Right lobe of liver (tissue), 6 donors: ENCODE measurements around the gene TXNDC8. TPM values are rescaled to one million over a fixed set of nuclear protein-coding genes. Genes with fewer than 3 reads are reported as not detected.
A peak's percentile ranks its signal among the peaks of the same experiment; 100 is the strongest.
"Not testable (repeated sequence)": the region's sequence is repeated elsewhere in the genome, so short reads cannot be mapped to it uniquely, and the experiment has no call there.

Experiments used
- ATAC-seq, 4 donors: fragments of 200-7000 bp; cut with Tn5 transposase; one replicate each; pipeline ENCODE4 v1.9.1; 2020; ENCODE audit warnings: mild to moderate bottlenecking in 4 of 4, moderate library complexity in 4 of 4
- DNase-seq, 3 donors: peaks; one replicate each; pipeline ENCODE4 v3.0.0-alpha.2; 2020
- H3K27ac ChIP-seq, 3 donors: fragments of 200-600 bp; one replicate each; pipeline ENCODE4 v1.8.0; 2022
- H3K27me3 ChIP-seq, 2 donors: fragments of 200-600 bp; one replicate each; pipeline ENCODE4 v1.8.0; 2022
- H3K36me3 ChIP-seq, 4 donors: fragments of 200-600 bp; sonication (generic) in 1 of 4; one replicate each; pipeline versions ENCODE4 v1.5.1 to v1.8.0; 2017 to 2022; ENCODE audit warnings: control low read depth in 1 of 4
- H3K4me1 ChIP-seq, 4 donors: fragments of 200-600 bp; sonication (generic) in 1 of 4; one replicate each; pipeline versions ENCODE4 v1.5.1 to v1.8.0; 2017 to 2022; ENCODE audit warnings: control low read depth in 1 of 4
- H3K4me3 ChIP-seq, 3 donors: fragments of 200-600 bp; one replicate each; pipeline ENCODE4 v1.8.0; 2022
- H3K9me3 ChIP-seq, 4 donors: fragments of 200-600 bp; sonication (generic) in 1 of 4; one replicate each; pipeline versions ENCODE4 v1.5.1 to v1.8.0; 2017 to 2022; ENCODE audit warnings: control low read depth in 1 of 4
- POLR2A ChIP-seq: fragments of 450-650 bp; IDR thresholded peaks from one replicate; pipeline ENCODE4 v1.6.1; 2017; ENCODE audit warnings: antibody characterized with exemption, mild to moderate bottlenecking
- WGBS: methylation state at CpG from one replicate; pipeline ENCODE4 v1.1.6; 2018; ENCODE audit warnings: low coverage, low lambda C conversion rate; ENCODE audit not compliant: insufficient coverage; ENCODE audit errors: missing lambda C conversion rate; 5-methylcytosine and 5-hydroxymethylcytosine counted together
- intact Hi-C, 2 donors: fragments of 100-400 bp; cut with DNase I; formaldehyde crosslinking; loops; one replicate each; pipeline versions ENCODE4 v1.11.2 to v1.14.1; 2022
- total RNA-seq, 6 experiments: library from RNA; depleted of rRNA in 2 of 6; stranded (reverse); fragments of >200 nt in 2 of 6; fragmentation: NEBNext Ultra II Directional in 3 of 6; extraction: Animal tissue kit (Norgen Biotek cat#: 25700) in 3 of 6; gene quantifications; one replicate each; pipeline versions ENCODE4 v1.1.0 to v1.2.4, GENCODE V29; 2016 to 2023
- TF ChIP-seq, protein P1 (sequence below), 4 donors: fragments of 200-600 bp in 3 of 4; fragments of 450-650 bp in 1 of 4; IDR thresholded peaks; one replicate each; pipeline versions ENCODE4 v1.5.1 to v1.8.0; 2016 to 2022; ENCODE audit warnings: antibody characterized with exemption in 4 of 4, mild to moderate bottlenecking in 2 of 4
- donor health status: DM: no; HTN: yes; CAD: no.
- donor health status: DM: no; HTN: no; CAD: no.
- donor health status: DM: no; HTN: no; CAD: no.
- donor health status: DM: no; HTN: yes; CAD: no.
- donor health status: DM: no; HTN: yes; CAD: no.

Gene TXNDC8
- total RNA-seq, 6 experiments from 2014 or later: not detected

DNA sequence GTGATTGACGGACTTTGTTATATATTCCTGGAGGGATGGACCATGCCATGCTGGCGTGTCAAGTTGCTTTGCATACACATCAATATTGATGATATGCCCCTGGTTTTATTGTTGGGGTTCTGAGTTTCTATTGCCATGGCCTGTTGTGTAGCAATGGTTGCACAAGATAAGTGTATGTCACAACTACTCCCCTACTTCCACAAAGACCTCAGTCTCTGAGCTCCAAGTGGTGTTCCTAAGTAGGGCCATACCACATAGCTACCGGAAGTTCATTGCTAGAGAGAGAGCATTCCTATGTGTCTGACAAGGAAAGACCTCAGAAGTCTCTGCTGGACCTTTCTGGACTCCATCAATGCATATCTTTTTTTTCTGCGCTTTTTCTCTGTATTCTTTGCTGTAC is 19.8 kb downstream of the TXNDC8 start:
- intact Hi-C loops: no loop called here
- Histone ChIP-seq H3K4me3 (no peak overlapping the region), H3K27me3 (no peaks in the 10 kb centered on the region), H3K4me1 (no peaks in the 10 kb centered on the region), H3K27ac (no peak overlapping the region), H3K36me3 (no peaks in the 10 kb centered on the region), H3K9me3 (no peaks in the 10 kb centered on the region)
- WGBS: 93% methylated on average over 3 of the region's 4 CpGs
- DNase-seq (no peak), ATAC-seq (no peak)
- TF ChIP-seq POLR2A: no peak
- TF ChIP-seq, protein P1, sequence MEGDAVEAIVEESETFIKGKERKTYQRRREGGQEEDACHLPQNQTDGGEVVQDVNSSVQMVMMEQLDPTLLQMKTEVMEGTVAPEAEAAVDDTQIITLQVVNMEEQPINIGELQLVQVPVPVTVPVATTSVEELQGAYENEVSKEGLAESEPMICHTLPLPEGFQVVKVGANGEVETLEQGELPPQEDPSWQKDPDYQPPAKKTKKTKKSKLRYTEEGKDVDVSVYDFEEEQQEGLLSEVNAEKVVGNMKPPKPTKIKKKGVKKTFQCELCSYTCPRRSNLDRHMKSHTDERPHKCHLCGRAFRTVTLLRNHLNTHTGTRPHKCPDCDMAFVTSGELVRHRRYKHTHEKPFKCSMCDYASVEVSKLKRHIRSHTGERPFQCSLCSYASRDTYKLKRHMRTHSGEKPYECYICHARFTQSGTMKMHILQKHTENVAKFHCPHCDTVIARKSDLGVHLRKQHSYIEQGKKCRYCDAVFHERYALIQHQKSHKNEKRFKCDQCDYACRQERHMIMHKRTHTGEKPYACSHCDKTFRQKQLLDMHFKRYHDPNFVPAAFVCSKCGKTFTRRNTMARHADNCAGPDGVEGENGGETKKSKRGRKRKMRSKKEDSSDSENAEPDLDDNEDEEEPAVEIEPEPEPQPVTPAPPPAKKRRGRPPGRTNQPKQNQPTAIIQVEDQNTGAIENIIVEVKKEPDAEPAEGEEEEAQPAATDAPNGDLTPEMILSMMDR (IDR thresholded peaks at IDR 0.05): no peak

DNA sequence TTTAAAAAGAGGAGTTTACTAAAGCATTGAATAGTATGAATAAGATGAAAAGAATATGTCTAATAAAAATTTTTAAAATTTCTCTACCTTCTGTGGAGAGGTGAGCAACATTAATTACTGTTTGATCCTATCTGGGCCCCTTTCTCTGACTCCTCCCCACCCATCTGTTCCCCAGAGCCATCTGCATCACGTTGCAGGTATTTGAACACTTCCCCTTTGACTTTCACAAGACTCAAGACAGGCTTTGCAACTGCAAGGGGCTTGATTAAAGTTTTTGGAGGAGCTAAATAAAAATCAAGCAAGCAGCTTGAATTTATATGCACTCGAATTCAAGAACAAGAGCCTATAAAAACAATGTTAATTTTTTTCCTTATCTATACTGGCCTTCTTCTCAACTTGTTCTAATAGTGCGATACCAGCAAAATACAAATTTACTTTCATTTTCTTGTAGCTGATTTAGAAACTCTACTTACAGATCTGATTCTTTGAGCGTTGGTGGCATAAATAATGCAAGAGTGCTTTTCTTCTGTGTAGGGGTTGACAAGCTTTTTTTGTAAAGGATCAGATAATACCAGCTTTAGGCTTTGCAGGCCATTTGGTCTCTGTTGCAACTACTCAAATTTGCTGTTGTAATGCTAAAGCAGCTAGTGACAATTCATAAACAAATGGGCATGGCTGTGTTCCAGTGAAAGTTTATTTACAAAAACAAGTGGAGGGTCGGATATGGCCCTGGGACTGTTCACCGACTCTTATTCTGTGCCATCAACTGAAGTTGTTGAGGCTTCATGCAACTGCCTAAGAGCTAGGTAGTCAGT is 21.2 kb downstream of the TXNDC8 start:
- 31% methylated on average over 6 of the region's 6 CpGs for WGBS
- intact Hi-C loops: no loop called here
- Histone ChIP-seq H3K27me3 (no peaks in the 10 kb centered on the region), H3K27ac (no peak overlapping the region), H3K9me3 (no peaks in the 10 kb centered on the region), H3K4me3 (peak overlapping the region in 2 of 3 donors; percentile 5 to 6), H3K4me1 (no peaks in the 10 kb centered on the region), H3K36me3 (no peaks in the 10 kb centered on the region)
- DNase-seq (no peak), ATAC-seq (no peak)
- TF ChIP-seq, protein P1 (IDR thresholded peaks at IDR 0.05): no peak
- no peak for TF ChIP-seq POLR2A

DNA sequence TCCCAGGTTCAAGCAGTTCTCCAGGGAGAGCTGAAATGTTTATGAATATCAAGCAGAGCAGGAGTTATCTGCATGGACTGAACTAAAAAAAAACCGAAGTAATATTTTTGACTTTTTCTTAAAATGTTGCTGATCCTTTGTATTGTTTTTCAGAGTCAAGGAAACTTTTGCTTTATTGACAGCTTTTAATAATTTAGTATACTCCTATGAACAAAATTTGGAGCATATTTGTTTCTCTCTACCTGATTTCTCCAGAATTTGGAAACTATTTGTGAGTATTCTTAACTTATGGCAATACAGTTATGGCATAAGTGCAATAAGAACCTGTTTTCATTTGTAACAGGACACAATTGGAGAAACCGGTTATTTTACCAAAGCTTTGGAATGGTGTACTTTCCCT is 25.7 kb downstream of the TXNDC8 start:
- H3K27ac ChIP-seq, ATAC-seq, H3K27me3 ChIP-seq, H3K36me3 ChIP-seq, H3K4me3 ChIP-seq, H3K4me1 ChIP-seq, intact Hi-C loops, DNase-seq, H3K9me3 ChIP-seq: not testable (repeated sequence)
- 95% methylated on average over 2 of the region's 2 CpGs for WGBS

DNA sequence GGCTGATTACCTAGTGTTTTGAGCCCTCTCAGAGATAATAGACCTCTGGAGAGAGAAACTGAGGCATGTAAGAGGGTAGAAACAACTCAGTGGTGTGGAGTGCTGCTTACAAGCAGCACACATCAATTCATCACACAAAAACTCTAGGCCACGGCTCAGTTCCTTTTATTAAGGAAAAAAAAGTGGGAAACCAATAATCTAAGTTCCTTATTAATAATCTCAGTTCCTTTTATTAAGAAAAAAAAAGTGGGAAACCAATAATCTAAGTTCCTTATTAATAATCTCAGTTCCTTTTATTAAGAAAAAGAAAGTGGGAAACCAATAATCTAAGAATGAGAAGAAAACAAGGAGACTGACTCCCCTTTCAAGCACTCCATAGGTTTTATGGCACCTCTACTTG is 28.0 kb downstream of the TXNDC8 start:
- Histone ChIP-seq H3K27me3 (no peaks in the 10 kb centered on the region), H3K4me1 (no peaks in the 10 kb centered on the region), H3K36me3 (no peaks in the 10 kb centered on the region), H3K27ac (no peak overlapping the region), H3K4me3 (no peak overlapping the region), H3K9me3 (no peaks in the 10 kb centered on the region)
- ATAC-seq (no peak), DNase-seq (no peak)
- intact Hi-C loops: no loop called here
- 83% methylated on average over 1 of the region's 1 CpG for WGBS
- no peak for TF ChIP-seq POLR2A
- TF ChIP-seq, protein P1 (IDR thresholded peaks at IDR 0.05): no peak

DNA sequence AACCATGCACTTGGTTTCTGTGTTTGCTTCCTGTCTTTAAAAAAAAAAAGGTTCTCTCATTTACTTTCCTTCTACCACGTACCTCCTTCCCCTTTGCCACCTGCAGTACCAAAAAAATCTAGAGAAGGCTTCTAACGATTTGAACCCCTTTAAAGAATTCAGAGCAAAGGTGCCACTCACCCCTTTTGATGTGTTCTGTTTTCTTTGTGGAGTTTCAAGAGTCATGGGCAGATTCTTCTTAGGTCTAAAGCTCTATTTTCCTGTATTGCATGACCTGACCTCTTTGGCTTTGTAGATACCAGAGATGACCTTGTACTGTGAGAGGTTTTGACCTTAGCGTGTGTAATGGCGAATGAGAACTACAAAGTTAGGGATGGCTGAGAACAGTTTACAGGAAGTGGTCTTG is 29.0 kb downstream of the TXNDC8 start:
- Histone ChIP-seq H3K4me3 (no peak overlapping the region), H3K27me3 (no peaks in the 10 kb centered on the region), H3K27ac (no peak overlapping the region), H3K4me1 (no peaks in the 10 kb centered on the region), H3K36me3 (no peaks in the 10 kb centered on the region), H3K9me3 (no peaks in the 10 kb centered on the region)
- ATAC-seq: no peak
- DNase-seq: no peak
- 30% methylated on average over 4 of the region's 4 CpGs for WGBS
- intact Hi-C loops: no loop called here
- TF ChIP-seq, protein P1 (IDR thresholded peaks at IDR 0.05): no peak
- TF ChIP-seq POLR2A: no peak
